ENCODE data around the gene NRXN3.

The NRXN3 gene

GRCh38 chr14:78752518-78753188, 582.5 kb downstream of the NRXN3 start:
- DNase-seq, result no peak

GRCh38 chr14:78754059-78754458, 583.9 kb downstream of the NRXN3 start:
- no peak for DNase-seq

DNA sequence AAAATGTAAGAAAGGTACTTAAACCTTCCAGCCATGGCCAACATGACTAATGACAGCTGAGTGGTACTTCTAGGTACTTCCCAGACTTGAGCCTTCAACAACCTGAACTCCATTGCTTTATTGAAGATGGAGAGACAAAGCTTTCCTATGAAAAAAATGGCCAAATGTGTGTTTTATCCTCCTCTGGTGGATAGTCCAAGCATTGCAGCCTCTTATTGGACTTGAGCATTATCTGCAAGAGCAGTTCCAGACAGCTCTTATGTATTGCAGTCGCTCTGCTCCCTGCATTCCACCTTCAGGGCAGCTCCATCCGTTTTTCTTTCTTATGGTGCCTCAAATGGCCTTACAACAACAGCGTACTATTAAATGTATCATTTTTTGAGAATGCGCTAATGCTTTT, 588.2 kb downstream of the NRXN3 start:
- no peak for DNase-seq

DNA sequence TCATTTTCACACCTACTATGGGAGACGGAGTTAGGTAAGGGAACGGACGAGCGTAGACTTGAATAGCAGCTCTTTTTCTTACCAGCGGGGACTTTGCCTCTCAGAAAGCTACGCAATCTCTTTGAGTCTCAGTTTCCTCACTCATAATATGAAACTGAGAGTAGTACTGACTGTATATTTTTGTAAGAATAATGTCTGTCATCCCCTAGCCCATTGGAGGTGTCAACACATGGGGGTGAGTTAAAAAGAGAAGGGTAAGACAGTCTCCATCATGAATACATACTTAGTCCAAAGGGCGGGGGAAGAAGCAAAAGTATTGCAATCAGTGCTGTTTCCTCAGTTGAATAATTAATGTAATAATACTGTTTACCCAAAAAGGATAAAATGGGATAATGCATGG, 592.2 kb downstream of the NRXN3 start:
- DNase-seq, result no peak

DNA sequence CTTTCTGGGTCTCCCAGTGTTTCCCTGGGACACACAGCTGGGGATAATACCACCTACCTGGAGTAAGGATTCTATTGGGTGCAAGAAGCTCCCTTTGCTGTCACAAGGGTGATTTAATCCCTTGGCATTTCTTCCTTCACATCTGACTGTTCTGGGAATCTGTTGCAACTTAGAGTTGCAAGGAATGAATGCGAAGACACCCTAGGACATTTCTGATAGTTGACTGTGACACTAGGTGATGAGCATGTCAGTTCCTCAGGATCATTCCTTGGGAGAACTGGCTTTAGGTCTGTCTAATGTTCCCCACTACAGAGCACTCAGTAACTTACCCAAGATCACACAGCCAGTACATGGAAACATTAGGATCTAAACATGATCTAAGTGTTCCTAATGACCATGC, 593.6 kb downstream of the NRXN3 start:
- DNase-seq, result no peak

- no peak for DNase-seq
These were observed 594.1 kb downstream of the NRXN3 start for GRCh38 chr14:78764240-78764639.

DNA sequence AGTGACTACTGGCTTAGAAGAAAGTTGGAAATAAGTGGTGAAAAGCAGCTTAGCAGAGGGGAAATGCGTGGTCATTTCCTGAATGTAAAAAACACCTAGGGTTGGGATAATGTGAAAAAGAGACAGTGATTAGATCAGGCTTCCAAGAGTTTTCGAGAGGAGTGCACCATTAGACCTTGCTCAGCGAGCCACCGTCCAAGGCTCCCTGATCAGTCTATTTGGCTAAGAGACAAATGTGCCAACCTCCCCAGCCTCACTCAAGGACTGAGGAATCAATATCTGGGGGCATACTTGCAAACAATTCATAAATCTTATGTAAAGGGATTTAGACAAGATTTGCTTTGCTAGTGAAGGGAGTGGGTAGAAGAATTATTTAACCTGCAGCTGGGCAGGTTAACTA, 594.5 kb downstream of the NRXN3 start:
- no peak for DNase-seq

GRCh38 chr14:78767436-78767835, 597.3 kb downstream of the NRXN3 start:
- DNase-seq, result no peak

DNA sequence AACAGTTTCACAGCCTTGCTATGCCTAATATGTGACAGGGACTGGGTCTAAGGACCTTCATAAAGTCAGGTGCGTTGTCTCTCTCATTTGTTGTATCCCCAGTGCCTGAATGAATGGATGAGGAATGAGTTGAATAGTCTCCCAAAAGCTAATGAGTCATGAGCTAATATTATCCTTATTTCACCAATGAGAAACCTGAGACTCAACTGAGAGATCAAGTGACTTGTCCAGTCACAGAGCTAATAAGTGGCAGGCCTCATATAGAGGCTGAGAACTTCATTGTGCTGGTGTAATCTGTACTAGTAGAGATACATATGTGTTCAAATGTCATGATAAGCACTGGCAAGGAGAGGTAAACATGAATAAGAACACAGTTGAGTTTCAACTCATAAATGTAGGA, 612.4 kb downstream of the NRXN3 start:
- DNase-seq, result no peak

GRCh38 chr14:78785265-78785664, 615.1 kb downstream of the NRXN3 start:
- DNase-seq, result no peak

DNA sequence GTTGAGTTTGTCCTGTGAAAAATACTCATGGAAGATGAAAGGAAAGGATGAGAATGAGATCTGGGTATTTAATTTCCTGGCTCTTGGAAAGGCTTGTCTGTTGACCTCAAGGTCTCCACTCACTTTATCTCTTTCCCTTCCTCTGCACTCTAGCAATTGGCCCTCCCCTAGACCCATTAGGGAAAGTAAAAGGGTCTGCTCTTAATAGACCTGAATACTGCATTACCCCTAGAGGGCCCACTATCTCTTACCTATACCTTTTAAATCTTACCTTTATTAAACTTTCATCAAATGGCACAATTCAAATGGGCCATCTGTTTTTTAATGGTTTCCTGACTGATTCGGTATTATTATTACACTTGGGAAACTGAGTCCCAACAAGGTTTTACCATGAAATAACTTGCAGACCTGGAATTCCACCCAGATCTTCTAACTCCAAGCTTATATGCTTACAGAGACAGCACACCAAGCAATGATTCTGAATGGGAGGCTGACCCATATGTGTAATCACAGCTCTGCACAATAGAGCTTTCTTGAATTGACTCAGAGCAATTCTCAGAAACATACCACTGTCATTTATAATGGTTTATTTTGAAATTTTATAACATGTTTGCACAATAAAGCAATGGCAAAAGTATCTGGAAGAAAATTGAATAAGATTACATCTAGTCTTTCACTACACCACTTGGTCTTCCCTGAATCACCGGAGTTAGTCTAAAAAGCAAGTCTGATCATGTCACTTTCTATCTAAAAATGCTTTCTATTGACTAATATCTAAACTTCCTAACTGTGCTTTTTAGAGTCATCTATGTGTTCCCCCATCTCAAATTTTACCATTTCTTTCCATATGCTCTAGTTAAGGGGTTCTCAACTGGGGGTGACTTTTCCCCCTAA, 618.5 kb downstream of the NRXN3 start:
- peak; percentile 0 for DNase-seq

GRCh38 chr14:78790271-78790670, 620.1 kb downstream of the NRXN3 start:
- DNase-seq, result no peak

GRCh38 chr14:78798757-78799156, 628.6 kb downstream of the NRXN3 start:
- no peak for DNase-seq

GRCh38 chr14:78805570-78805969, 635.4 kb downstream of the NRXN3 start:
- no peak for DNase-seq

DNA sequence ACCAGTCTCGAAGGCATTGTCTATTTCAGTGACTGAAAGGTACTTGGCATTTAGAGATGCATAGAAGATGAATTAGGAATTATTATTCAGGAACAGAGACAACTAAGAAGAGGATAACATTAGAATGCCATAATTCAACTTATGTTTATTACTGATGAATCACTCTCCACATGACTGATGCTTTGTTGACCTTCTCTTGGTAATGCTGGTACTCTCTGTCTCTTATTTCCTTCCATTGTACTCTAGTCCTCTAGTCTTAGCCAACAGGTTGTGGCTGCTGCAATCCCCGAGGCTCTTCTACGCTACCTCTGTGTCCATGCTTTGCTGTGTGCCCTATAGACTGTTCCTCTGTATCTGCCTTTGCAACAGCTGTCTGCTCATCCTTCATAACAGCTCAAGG, 652.9 kb downstream of the NRXN3 start:
- DNase-seq, result no peak

DNA sequence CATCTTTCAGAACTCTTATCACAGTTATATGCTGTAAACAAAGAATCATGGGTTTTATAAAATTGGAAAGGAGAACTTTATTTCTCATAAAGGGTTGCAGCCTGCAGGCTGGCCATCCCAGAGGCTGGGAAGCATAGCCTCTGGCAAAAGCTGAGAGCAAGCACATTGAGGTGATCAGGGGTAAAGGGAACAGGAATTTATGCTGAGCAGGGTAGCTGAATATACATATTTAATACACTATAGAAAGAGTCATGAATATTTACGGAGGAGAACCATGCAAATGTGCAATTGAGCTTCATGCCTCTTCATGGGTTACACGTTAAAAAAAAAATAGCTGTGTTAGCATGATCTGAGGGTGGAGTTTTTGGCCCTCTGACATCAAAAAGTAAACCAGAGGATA, 653.3 kb downstream of the NRXN3 start:
- DNase-seq, result no peak

GRCh38 chr14:78829274-78829673, 659.1 kb downstream of the NRXN3 start:
- no peak for DNase-seq

GRCh38 chr14:78834766-78835451, 664.7 kb downstream of the NRXN3 start:
- DNase-seq, result no peak

GRCh38 chr14:78835909-78836308, 665.7 kb downstream of the NRXN3 start:
- DNase-seq, result no peak

- peak; percentile 33 for DNase-seq
These were observed 666.6 kb downstream of the NRXN3 start for GRCh38 chr14:78836777-78837176.

DNA sequence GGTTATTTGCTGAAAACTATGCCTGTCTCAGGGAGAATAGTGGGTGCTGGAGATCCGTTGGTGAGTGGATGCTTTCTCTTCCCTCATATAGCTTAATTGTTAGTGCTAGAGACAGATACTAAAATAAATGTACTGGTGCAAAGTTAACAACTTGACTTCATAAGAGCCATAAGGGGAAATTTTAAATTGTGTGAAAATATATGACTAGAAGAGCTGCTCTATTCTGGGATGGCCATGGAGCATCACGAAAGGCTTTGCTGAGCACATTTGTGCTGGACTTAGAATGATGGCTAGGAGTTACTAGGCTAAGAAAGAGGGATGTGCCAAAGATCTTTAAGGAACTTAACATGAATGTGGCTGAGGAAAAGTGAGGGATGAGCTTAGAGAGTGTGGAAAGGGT, 668.8 kb downstream of the NRXN3 start:
- no peak for DNase-seq

DNA sequence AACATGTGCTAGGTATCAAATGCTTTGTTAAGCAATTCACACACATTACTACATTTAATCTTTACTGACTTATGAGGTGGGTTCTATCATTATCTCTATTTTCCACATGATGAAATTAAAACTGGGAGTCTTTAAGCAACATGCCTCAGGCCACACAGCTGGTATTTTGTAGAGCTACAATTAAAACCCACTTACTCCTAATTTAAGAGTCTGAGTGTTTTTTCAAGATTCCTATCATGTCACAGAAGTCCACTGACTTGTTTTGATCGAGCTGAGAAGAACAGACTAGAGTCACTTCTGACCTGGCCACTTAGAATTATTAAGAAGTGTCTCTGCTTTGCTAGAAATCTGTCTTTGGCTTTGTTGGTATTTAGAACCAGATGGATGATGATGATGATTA, 670.7 kb downstream of the NRXN3 start:
- DNase-seq, result no peak

DNA sequence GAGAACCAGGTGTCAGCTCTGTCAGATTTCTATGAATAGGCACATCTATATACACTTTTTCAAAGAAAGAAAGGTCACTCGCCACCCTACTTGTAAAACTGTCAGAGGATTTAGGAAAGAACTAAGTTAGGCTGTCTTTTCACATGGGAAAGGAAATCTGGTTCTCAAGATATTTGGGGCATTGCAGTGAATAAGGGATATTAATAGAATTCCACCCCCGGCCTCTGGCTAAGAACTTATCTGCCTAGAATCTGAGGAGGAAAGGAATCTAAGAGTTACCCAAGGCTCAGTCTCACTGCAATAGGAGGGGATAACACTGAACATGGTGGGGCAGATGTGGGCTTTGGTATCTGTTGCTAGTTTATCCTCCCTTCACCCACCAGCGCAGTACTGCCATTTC, 677.6 kb downstream of the NRXN3 start:
- no peak for DNase-seq
